Right renal cortex interstitium (tissue), 3 donors: ENCODE results near the gene IGSF3. TPM values are rescaled to one million over a fixed set of nuclear protein-coding genes. Genes with fewer than 3 reads are reported as not detected.

Source experiments
- DNase-seq, 3 donors: peaks; one replicate each; pipeline ENCODE4 v3.0.0-alpha.2; 2013; ENCODE audit warnings: low read depth in 3 of 3, low spot score in 2 of 3
- polyA plus RNA-seq, 3 donors: library from polyadenylated mRNA; unstranded; fragments of 120-200 nt; gene quantifications; one replicate each; pipeline ENCODE4 v1.2.1, GENCODE V29; 2013; ENCODE audit not compliant: insufficient read length in 3 of 3

The IGSF3 gene
- 10 to 100 TPM; 28.7 to 30.4 (median 29.7) TPM for polyA plus RNA-seq

GRCh38 chr1:116667575-116668105 lies at the start of gene IGSF3:
TSS of gene IGSF3 (minus strand) at chr1:116667733. CDS start at chr1:116666326, 1,407 bp downstream.
- DNase-seq = no peak

GRCh38 chr1:116717318-116717717 lies 49.8 kb upstream of the IGSF3 start:
- DNase-seq = no peak

- DNase-seq = no peak
Measured at GRCh38 chr1:116716391-116716790, 48.9 kb upstream of the IGSF3 start.

- no peak for DNase-seq
Measured at GRCh38 chr1:116713474-116713873, 45.9 kb upstream of the IGSF3 start.

GRCh38 chr1:116712510-116712909 lies 45.0 kb upstream of the IGSF3 start:
- DNase-seq = no peak

- no peak for DNase-seq
Measured at GRCh38 chr1:116711263-116711840, 43.8 kb upstream of the IGSF3 start.

- DNase-seq = no peak
Measured at GRCh38 chr1:116710420-116711262, 43.1 kb upstream of the IGSF3 start.

- DNase-seq = no peak
Measured at GRCh38 chr1:116709666-116710167, 42.2 kb upstream of the IGSF3 start.

GRCh38 chr1:116708255-116708900 lies 40.8 kb upstream of the IGSF3 start:
- DNase-seq = no peak

- no peak for DNase-seq
Measured at GRCh38 chr1:116706841-116707240, 39.3 kb upstream of the IGSF3 start.

- no peak for DNase-seq
Measured at GRCh38 chr1:116706123-116706522, 38.6 kb upstream of the IGSF3 start.

GRCh38 chr1:116704278-116704677 lies 36.7 kb upstream of the IGSF3 start:
- DNase-seq = no peak

- no peak for DNase-seq
Measured at GRCh38 chr1:116699605-116700004, 32.1 kb upstream of the IGSF3 start.

GRCh38 chr1:116698244-116698595 lies 30.7 kb upstream of the IGSF3 start:
- no peak for DNase-seq

- DNase-seq = no peak
Measured at GRCh38 chr1:116697548-116698243, 30.2 kb upstream of the IGSF3 start.

GRCh38 chr1:116694524-116694923 lies 27.0 kb upstream of the IGSF3 start:
- no peak for DNase-seq

GRCh38 chr1:116693759-116694480 lies 26.4 kb upstream of the IGSF3 start:
- no peak for DNase-seq

- no peak for DNase-seq
Measured at GRCh38 chr1:116692879-116693278, 25.3 kb upstream of the IGSF3 start.

GRCh38 chr1:116690849-116691406 lies 23.4 kb upstream of the IGSF3 start:
- DNase-seq = no peak

- no peak for DNase-seq
Measured at GRCh38 chr1:116690396-116690848, 22.9 kb upstream of the IGSF3 start.
